GM12878 (cell line): ENCODE data around the gene MTHFD1.

Source experiments
- ATF3 ChIP-seq: IDR thresholded peaks from 2 replicates; pipeline ENCODE4 v1.6.1; 2011; ENCODE audit warnings: low read depth, mild to moderate bottlenecking, low read length, moderate library complexity, borderline replicate concordance; ENCODE audit errors: extremely low read depth
- BCL3 ChIP-seq: IDR thresholded peaks from 2 replicates; pipeline ENCODE4 v1.6.1; 2011; ENCODE audit warnings: borderline replicate concordance, low read depth, mild to moderate bottlenecking, moderate library complexity, low read length; ENCODE audit not compliant: insufficient read depth, poor library complexity, severe bottlenecking
- CREM ChIP-seq: IDR thresholded peaks from 2 replicates; pipeline ENCODE4 v1.6.1; 2014; ENCODE audit warnings: antibody characterized with exemption, low read depth
- CTCF ChIP-seq, 3 experiments: IDR thresholded peaks in 2 of 3; conservative IDR thresholded peaks in 1 of 3; 2 replicates each; pipeline ENCODE4 v1.5.1; 2011; ENCODE audit warnings: low read depth in 3 of 3, low read length in 3 of 3, mild to moderate bottlenecking in 3 of 3, control low read depth in 2 of 3, moderate library complexity in 2 of 3, inconsistent platforms in 1 of 3, mixed read lengths in 1 of 3; ENCODE audit not compliant: control insufficient read depth in 2 of 3, insufficient read depth in 1 of 3; ENCODE audit errors: extremely low read depth in 1 of 3
- ESRRA ChIP-seq: IDR thresholded peaks from 2 replicates; pipeline ENCODE4 v1.6.1; 2012; ENCODE audit warnings: mild to moderate bottlenecking, low read length, improper control_type of control experiment
- IRF4 ChIP-seq: IDR thresholded peaks from 2 replicates; pipeline ENCODE4 v1.6.1; 2011; ENCODE audit warnings: low read depth, low read length
- NFIC ChIP-seq: IDR thresholded peaks from 2 replicates; pipeline ENCODE4 v1.6.1; 2012; ENCODE audit warnings: low read depth, mild to moderate bottlenecking, inconsistent platforms, low read length, moderate library complexity
- TAF1 ChIP-seq: IDR thresholded peaks from 2 replicates; pipeline ENCODE4 v1.6.1; 2011; ENCODE audit warnings: mild to moderate bottlenecking, low read depth, low read length, borderline replicate concordance
- ZBTB33 ChIP-seq: fragments of 450-650 bp; IDR thresholded peaks from 2 replicates; pipeline ENCODE4 v1.6.1; 2017; ENCODE audit warnings: mild to moderate bottlenecking
- ZNF274 ChIP-seq: IDR thresholded peaks from one replicate; pipeline ENCODE4 v1.8.0; 2011; ENCODE audit not compliant: insufficient read length, insufficient read depth

GRCh38 chr14:64500088-64500487 is 111.9 kb downstream of the MTHFD1 start:
- TF ChIP-seq ESRRA (no peak), IRF4 (no peak), ATF3 (no peak), CTCF (IDR thresholded peaks at IDR 0.05 in 2 of 3, conservative IDR thresholded peaks at IDR 0.05 in 1 of 3; ENCODE audit: control insufficient read depth in 2 of 3, extremely low read depth in 1 of 3, insufficient read depth in 1 of 3, low read depth in 3 of 3, low read length in 3 of 3) (no peak), ZBTB33 (no peak), ZNF274 (no peak), CREM (no peak), BCL3 (no peak), TAF1 (no peak), NFIC (no peak)
